ENCODE data around the gene COPS9.

COPS9 gene

DNA sequence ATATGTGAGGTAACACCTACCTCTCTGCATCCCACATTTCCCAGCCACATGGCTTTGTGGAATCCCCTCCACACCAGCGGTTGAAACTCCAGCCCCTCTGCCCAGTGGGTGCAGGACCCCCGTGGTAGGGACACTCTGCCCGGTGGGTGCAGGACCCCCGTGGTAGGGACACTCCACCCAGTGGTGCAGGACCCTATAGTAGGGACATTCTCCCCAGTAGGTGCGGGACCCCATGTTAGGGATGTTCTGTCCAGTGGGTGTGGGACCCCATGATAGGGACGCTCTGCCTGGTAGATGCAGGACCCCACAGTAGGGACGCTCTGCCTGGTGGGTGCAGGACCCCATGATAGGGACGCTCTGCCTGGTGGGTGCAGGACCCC lies 11.5 kb downstream of the COPS9 start:
- DNase-seq (ENCODE audit: insufficient read length, low spot score), result no peak
- TF ChIP-seq POLR2AphosphoS5 (IDR thresholded peaks at IDR 0.05; ENCODE audit: low read depth, low read length) (no peak), TAF1 (IDR thresholded peaks at IDR 0.05; ENCODE audit: low read depth, low read length) (no peak), POLR2A (IDR thresholded peaks at IDR 0.05; ENCODE audit: low read depth, low read length) (no peak), SPI1 (IDR thresholded peaks at IDR 0.05; ENCODE audit: low read depth, low read length) (no peak), PAX5 (IDR thresholded peaks at IDR 0.05; ENCODE audit: insufficient read depth, low read length, severe bottlenecking) (no peak), POU2F2 (IDR thresholded peaks at IDR 0.05; ENCODE audit: low read depth, low read length) (no peak)
- FAIRE-seq, result no peak

DNA sequence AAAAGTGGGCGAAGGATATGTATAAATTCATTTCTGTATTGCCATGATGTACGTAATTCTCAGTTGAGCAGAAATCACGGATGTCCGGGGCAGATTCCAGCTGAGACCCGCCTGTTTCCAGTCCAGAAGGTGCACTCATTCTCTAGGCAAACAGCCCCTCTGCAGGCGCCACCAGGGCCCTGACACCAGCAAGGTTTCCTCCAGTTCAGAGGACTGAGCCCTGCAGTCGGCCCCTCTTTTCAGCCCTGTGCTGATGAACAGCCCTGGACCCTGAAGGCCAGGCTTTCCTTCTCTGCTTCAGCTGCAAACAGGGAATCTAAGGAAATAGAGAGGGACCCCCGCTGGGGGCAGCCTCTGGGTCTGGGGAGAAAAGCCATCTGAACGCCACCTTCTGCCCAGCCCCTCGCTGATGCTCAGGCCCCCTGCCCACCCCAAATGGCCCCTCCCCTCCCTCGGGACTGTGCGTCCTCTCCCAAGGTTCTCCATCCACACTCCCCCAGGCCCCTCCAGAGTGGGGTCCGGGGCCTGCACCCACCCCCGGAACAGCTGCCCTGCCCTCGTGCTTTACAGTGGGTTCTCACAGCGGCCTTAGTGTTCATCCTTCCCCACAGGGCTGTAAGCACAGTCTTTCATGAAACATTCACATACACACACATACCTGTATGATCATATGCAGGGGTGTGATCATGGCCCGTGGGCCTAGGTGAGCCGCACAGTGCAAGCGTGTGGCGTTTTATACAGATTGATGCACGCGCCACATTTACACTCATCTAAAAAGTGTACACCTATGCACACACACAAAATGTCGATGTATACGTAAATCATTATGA lies 12.1 kb downstream of the COPS9 start:
- FAIRE-seq (no peak), DNase-seq (ENCODE audit: insufficient read length, low spot score) (no peak)
- TF ChIP-seq POLR2AphosphoS5 (IDR thresholded peaks at IDR 0.05; ENCODE audit: low read depth, low read length), result no peak
- TF ChIP-seq TAF1 (IDR thresholded peaks at IDR 0.05; ENCODE audit: low read depth, low read length), result no peak
- TF ChIP-seq PAX5 (IDR thresholded peaks at IDR 0.05; ENCODE audit: insufficient read depth, low read length, severe bottlenecking), result no peak
- no peak for TF ChIP-seq SPI1 (IDR thresholded peaks at IDR 0.05; ENCODE audit: low read depth, low read length)
- no peak for TF ChIP-seq POLR2A (IDR thresholded peaks at IDR 0.05; ENCODE audit: low read depth, low read length)
- no peak for TF ChIP-seq POU2F2 (IDR thresholded peaks at IDR 0.05; ENCODE audit: low read depth, low read length)

DNA sequence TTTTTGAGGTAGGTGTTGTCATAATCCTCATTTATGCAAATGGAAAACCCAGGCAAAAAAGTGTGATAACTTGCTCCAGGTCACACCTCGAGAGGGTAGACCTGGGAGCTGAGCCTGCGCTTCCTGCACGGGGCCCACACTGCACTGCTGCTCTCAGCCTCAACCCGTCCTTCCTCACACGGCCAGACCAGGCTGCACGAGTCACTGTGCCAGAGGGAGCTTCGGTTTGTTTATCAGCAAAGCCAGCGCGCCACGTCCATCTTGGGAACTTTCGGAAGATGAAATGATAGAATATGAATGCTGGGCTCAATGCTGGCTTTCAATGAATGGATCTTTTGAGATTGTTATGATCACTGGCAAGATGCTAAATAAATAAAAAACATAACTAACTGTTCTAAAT lies 14.4 kb downstream of the COPS9 start:
- no peak for TF ChIP-seq POLR2A (IDR thresholded peaks at IDR 0.05; ENCODE audit: low read depth, low read length)
- no peak for TF ChIP-seq POLR2AphosphoS5 (IDR thresholded peaks at IDR 0.05; ENCODE audit: low read depth, low read length)
- TF ChIP-seq TAF1 (IDR thresholded peaks at IDR 0.05; ENCODE audit: low read depth, low read length), result no peak
- no peak for TF ChIP-seq SPI1 (IDR thresholded peaks at IDR 0.05; ENCODE audit: low read depth, low read length)
- TF ChIP-seq PAX5 (IDR thresholded peaks at IDR 0.05; ENCODE audit: insufficient read depth, low read length, severe bottlenecking), result no peak
- FAIRE-seq, result no peak
- DNase-seq (ENCODE audit: insufficient read length, low spot score), result no peak

DNA sequence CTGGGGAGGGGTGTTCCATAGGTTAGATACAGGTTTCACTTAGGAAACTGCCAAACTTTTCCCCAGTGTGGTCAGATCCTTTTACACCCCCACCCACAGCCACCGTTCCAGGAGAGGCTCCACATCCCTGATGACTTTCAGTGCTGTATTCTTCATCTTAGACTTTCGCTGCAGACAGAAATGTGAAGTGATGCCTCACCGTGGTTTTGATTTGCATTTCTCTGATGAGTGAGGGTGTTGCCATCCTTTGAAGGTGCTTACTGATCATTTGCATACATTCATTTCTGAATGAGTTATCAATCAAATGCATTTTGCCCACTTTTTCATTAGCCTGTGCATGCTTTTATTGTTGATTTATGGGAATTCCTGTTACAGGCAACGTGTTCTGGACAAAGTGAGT lies 14.9 kb downstream of the COPS9 start:
- FAIRE-seq, result peak; percentile 71
- no peak for DNase-seq (ENCODE audit: insufficient read length, low spot score)
- no peak for TF ChIP-seq POLR2A (IDR thresholded peaks at IDR 0.05; ENCODE audit: low read depth, low read length)
- TF ChIP-seq TAF1 (IDR thresholded peaks at IDR 0.05; ENCODE audit: low read depth, low read length), result no peak
- TF ChIP-seq POLR2AphosphoS5 (IDR thresholded peaks at IDR 0.05; ENCODE audit: low read depth, low read length), result no peak
- no peak for TF ChIP-seq SPI1 (IDR thresholded peaks at IDR 0.05; ENCODE audit: low read depth, low read length)
- no peak for TF ChIP-seq PAX5 (IDR thresholded peaks at IDR 0.05; ENCODE audit: insufficient read depth, low read length, severe bottlenecking)
- TF ChIP-seq POU2F2 (IDR thresholded peaks at IDR 0.05; ENCODE audit: low read depth, low read length), result peak; percentile 81

DNA sequence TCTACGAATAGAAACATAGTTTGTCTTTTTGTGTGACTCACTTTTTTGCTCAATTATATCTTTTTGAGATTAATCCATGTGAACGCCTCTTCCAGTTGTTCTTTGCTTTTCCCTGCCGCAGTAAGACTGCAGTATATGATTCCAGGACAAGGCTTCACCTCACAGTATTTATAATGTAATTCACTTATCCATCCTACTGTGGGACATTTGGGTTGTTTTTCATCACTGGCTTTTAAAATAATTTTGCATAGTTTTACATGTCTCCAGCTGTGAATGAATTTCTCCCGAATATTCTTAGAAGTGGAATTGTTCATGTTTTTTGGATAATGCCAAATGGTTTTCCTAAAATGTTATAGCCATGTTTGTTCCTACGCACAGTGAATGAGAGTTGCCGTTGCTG lies 21.9 kb downstream of the COPS9 start:
- DNase-seq (ENCODE audit: insufficient read length, low spot score) (no peak), FAIRE-seq (no peak)
- TF ChIP-seq POLR2A (IDR thresholded peaks at IDR 0.05; ENCODE audit: low read depth, low read length), result no peak
- no peak for TF ChIP-seq PAX5 (IDR thresholded peaks at IDR 0.05; ENCODE audit: insufficient read depth, low read length, severe bottlenecking)
- TF ChIP-seq SPI1 (IDR thresholded peaks at IDR 0.05; ENCODE audit: low read depth, low read length), result no peak
- TF ChIP-seq TAF1 (IDR thresholded peaks at IDR 0.05; ENCODE audit: low read depth, low read length), result no peak
- no peak for TF ChIP-seq POU2F2 (IDR thresholded peaks at IDR 0.05; ENCODE audit: low read depth, low read length)
- no peak for TF ChIP-seq POLR2AphosphoS5 (IDR thresholded peaks at IDR 0.05; ENCODE audit: low read depth, low read length)

DNA sequence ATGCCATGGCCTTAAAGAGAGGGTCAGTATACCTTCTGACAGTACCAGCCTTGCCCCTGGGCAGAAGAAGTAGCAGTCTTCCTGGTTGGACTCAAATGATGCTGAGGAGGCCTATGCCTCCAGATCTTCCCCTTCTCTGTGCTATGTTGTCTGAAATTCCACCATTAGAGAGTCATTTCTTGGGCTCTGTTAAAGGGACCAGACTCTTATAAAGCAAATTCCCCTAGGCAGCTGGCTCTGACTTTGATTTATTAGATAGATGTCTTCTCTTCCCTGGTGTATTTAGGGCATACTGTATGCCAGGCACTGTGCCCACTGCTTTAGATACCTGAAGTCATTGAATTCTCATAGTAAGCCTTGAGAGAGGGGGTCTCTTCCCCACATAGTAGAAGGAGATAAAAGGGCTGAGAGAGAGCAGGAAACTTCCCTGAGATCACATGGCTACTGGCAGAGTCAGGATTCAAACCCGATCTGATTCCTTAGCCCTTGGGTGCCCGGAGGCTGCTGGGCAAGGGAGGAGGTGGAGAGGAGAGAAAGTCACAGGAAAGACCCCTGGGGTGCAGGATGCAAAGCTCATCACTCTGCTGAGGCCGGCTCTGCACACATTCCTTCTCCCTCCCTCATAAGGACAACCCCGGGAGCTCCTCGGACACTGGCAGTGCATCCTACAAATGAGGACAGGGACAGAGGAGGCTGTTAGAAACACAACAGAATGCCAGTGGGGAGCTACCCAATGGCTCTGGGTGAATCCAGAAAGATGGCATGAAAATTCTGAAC lies 23.0 kb downstream of the COPS9 start:
- no peak for FAIRE-seq
- DNase-seq (ENCODE audit: insufficient read length, low spot score), result no peak
- no peak for TF ChIP-seq POLR2A (IDR thresholded peaks at IDR 0.05; ENCODE audit: low read depth, low read length)
- no peak for TF ChIP-seq PAX5 (IDR thresholded peaks at IDR 0.05; ENCODE audit: insufficient read depth, low read length, severe bottlenecking)
- no peak for TF ChIP-seq TAF1 (IDR thresholded peaks at IDR 0.05; ENCODE audit: low read depth, low read length)
- no peak for TF ChIP-seq POLR2AphosphoS5 (IDR thresholded peaks at IDR 0.05; ENCODE audit: low read depth, low read length)
- no peak for TF ChIP-seq SPI1 (IDR thresholded peaks at IDR 0.05; ENCODE audit: low read depth, low read length)
- TF ChIP-seq POU2F2 (IDR thresholded peaks at IDR 0.05; ENCODE audit: low read depth, low read length), result no peak

DNA sequence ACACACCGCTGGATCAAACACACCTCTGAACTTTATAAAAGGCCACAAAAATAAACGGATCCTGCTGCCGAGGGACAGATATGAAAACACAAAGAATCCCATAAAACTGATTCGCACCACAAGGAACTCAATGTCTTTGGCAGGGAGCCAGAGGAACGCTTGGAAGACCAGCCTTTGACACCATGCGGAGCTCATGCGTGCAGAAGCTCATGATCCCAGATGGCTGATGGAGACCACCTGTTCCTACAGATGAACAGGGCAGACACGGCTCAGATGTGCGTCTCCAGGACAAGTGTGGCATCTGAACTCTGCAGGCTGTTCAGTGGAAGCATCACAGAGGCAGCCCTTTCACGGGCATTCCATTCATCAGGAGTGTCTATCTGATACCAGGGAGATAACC lies 24.9 kb downstream of the COPS9 start:
- DNase-seq (ENCODE audit: insufficient read length, low spot score), result no peak
- no peak for FAIRE-seq
- TF ChIP-seq POLR2A (IDR thresholded peaks at IDR 0.05; ENCODE audit: low read depth, low read length) (no peak), POU2F2 (IDR thresholded peaks at IDR 0.05; ENCODE audit: low read depth, low read length) (no peak), PAX5 (IDR thresholded peaks at IDR 0.05; ENCODE audit: insufficient read depth, low read length, severe bottlenecking) (no peak), TAF1 (IDR thresholded peaks at IDR 0.05; ENCODE audit: low read depth, low read length) (no peak), SPI1 (IDR thresholded peaks at IDR 0.05; ENCODE audit: low read depth, low read length) (no peak), POLR2AphosphoS5 (IDR thresholded peaks at IDR 0.05; ENCODE audit: low read depth, low read length) (no peak)

DNA sequence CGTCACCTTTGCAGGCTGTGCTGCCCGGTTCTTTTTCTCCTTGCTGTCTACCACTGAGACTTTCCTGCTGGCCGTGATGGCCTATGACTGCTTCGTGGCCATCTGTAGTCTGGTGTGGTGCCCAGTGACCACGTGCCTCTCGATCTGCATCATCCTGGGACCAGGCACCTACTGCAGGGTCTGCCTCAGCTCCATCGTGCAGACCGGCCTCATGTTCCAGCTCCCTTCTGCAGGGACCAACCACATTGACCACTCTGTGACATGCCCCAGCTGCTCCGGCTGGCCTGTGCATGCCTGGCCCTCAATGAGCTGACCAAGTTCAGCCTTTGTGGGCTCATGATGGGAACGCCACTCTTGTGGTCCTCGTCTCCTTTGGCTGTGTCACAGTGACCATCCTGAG lies 26.7 kb downstream of the COPS9 start:
- no peak for FAIRE-seq
- TF ChIP-seq SPI1 (IDR thresholded peaks at IDR 0.05; ENCODE audit: low read depth, low read length) (no peak), TAF1 (IDR thresholded peaks at IDR 0.05; ENCODE audit: low read depth, low read length) (no peak), PAX5 (IDR thresholded peaks at IDR 0.05; ENCODE audit: insufficient read depth, low read length, severe bottlenecking) (no peak), POLR2A (IDR thresholded peaks at IDR 0.05; ENCODE audit: low read depth, low read length) (no peak), POLR2AphosphoS5 (IDR thresholded peaks at IDR 0.05; ENCODE audit: low read depth, low read length) (no peak), POU2F2 (IDR thresholded peaks at IDR 0.05; ENCODE audit: low read depth, low read length) (no peak)
- no peak for DNase-seq (ENCODE audit: insufficient read length, low spot score)

DNA sequence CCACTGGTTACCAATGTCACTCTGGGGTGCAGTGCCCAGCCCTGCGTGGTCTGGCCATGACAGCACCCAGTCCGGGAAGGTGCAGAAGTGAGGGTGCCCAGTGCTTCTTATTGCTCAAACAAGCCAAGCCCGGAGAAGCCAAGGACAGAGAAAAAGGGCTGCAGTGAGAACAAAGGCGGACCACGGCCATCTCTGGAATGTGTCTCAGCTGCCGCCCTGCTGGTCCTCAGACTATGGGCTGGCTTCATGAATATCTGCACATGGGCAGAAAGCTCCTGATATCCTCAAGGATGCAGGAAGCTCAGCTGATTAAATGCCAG lies 28.7 kb downstream of the COPS9 start:
- FAIRE-seq, result no peak
- TF ChIP-seq TAF1 (IDR thresholded peaks at IDR 0.05; ENCODE audit: low read depth, low read length), result no peak
- TF ChIP-seq PAX5 (IDR thresholded peaks at IDR 0.05; ENCODE audit: insufficient read depth, low read length, severe bottlenecking), result no peak
- no peak for TF ChIP-seq POU2F2 (IDR thresholded peaks at IDR 0.05; ENCODE audit: low read depth, low read length)
- TF ChIP-seq POLR2A (IDR thresholded peaks at IDR 0.05; ENCODE audit: low read depth, low read length), result no peak
- no peak for TF ChIP-seq POLR2AphosphoS5 (IDR thresholded peaks at IDR 0.05; ENCODE audit: low read depth, low read length)
- no peak for TF ChIP-seq SPI1 (IDR thresholded peaks at IDR 0.05; ENCODE audit: low read depth, low read length)
- DNase-seq (ENCODE audit: insufficient read length, low spot score), result no peak
